Esophagus squamous epithelium (tissue), 5 donors: ENCODE results near the gene NMU. TPM values are rescaled to one million over a fixed set of nuclear protein-coding genes. Genes with fewer than 3 reads are reported as not detected.
A peak's percentile ranks its signal among the peaks of the same experiment; 100 is the strongest.

Source experiments
- DNase-seq: peaks from one replicate; lab custom pipeline; 2025; lab: John Stamatoyannopoulos, UW
- H3K27ac ChIP-seq, 4 donors: fragments of 200-600 bp; sonication (generic); one replicate each; pipeline ENCODE4 v1.5.1; 2016 to 2019; ENCODE audit warnings: mild to moderate bottlenecking in 1 of 4
- H3K27me3 ChIP-seq, 4 donors: fragments of 200-600 bp; sonication (generic); 1 replicate in 3 of 4; 2 replicates in 1 of 4; pipeline versions ENCODE4 v1.5.1 to v1.6.0; 2017 to 2021; ENCODE audit warnings: antibody characterized with exemption in 1 of 4
- H3K36me3 ChIP-seq, 3 donors: fragments of 200-600 bp; sonication (generic); one replicate each; pipeline ENCODE4 v1.5.1; 2016 to 2019
- H3K4me1 ChIP-seq, 3 donors: fragments of 200-600 bp; sonication (generic); one replicate each; pipeline ENCODE4 v1.5.1; 2017 to 2019
- H3K4me3 ChIP-seq, 4 donors: fragments of 200-600 bp; sonication (generic); 1 replicate in 3 of 4; 2 replicates in 1 of 4; pipeline ENCODE4 v1.5.1; 2016 to 2019; ENCODE audit warnings: mild to moderate bottlenecking in 2 of 4, moderate library complexity in 1 of 4
- H3K9me3 ChIP-seq, 3 donors: fragments of 200-600 bp; sonication (generic); one replicate each; pipeline ENCODE4 v1.5.1; 2016 to 2019
- POLR2A ChIP-seq, 4 donors: fragments of 450-650 bp; IDR thresholded peaks; one replicate each; pipeline ENCODE4 v1.6.1; 2017; ENCODE audit warnings: antibody characterized with exemption in 4 of 4, mild to moderate bottlenecking in 4 of 4, moderate library complexity in 3 of 4
- WGBS, 2 donors: methylation state at CpG; one replicate each; pipeline ENCODE4 v1.1.5; 2018; 5-methylcytosine and 5-hydroxymethylcytosine counted together
- intact Hi-C: fragments of 100-400 bp; cut with DNase I; formaldehyde crosslinking; loops from one replicate; pipeline ENCODE4 v1.15.0; 2022
- total RNA-seq, 4 donors: library from RNA; depleted of rRNA; stranded (reverse); fragments of >200 nt; gene quantifications; one replicate each; pipeline ENCODE4 v1.1.0, GENCODE V29; 2016
- TF ChIP-seq, protein P1 (sequence below), 6 experiments: fragments of 450-650 bp in 4 of 6; fragments of 200-600 bp in 2 of 6; sonication (generic) in 2 of 6; IDR thresholded peaks; one replicate each; pipeline ENCODE4 v1.5.1; 2016 to 2019; ENCODE audit warnings: antibody characterized with exemption in 6 of 6, mild to moderate bottlenecking in 4 of 6, moderate library complexity in 4 of 6
- donor health status: DM: yes; HTN: yes; CAD: no.

The NMU gene
- total RNA-seq, 4 donors from 2014 or later = 110 to 137 (median 116) TPM

DNA sequence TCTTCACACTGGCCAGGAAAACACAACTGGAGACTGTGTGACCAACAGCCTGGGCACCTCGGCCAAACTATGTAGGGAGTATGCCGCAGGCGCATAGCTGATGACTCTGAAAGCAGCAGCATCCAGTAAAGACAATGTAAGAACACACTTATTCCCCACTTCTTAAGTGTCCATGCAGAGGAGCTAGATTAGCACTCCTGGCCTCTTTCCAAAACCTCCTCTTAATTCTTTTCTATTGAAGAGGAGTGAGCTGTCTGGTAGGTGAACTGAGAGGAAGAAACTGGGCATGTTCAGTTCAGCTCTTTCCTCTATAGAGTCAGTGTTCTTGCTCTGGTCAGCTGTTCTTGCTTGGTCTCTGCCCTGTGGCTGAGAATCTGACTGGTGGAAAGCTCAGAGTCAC lies 21.1 kb downstream of the NMU start:
- TF ChIP-seq POLR2A (IDR thresholded peaks at IDR 0.05) = no peak
- TF ChIP-seq, protein P1, sequence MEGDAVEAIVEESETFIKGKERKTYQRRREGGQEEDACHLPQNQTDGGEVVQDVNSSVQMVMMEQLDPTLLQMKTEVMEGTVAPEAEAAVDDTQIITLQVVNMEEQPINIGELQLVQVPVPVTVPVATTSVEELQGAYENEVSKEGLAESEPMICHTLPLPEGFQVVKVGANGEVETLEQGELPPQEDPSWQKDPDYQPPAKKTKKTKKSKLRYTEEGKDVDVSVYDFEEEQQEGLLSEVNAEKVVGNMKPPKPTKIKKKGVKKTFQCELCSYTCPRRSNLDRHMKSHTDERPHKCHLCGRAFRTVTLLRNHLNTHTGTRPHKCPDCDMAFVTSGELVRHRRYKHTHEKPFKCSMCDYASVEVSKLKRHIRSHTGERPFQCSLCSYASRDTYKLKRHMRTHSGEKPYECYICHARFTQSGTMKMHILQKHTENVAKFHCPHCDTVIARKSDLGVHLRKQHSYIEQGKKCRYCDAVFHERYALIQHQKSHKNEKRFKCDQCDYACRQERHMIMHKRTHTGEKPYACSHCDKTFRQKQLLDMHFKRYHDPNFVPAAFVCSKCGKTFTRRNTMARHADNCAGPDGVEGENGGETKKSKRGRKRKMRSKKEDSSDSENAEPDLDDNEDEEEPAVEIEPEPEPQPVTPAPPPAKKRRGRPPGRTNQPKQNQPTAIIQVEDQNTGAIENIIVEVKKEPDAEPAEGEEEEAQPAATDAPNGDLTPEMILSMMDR (IDR thresholded peaks at IDR 0.05) = no peak
- no peak overlapping the region for H3K4me3 ChIP-seq
- intact Hi-C loops = no loop called here
- H3K27ac ChIP-seq = peak overlapping the region in 2 of 4 donors; percentile 1 to 6
- 97 to 100% methylated on average over 3 of the region's 3 CpGs for WGBS, 2 donors
- no peaks in the 10 kb centered on the region for H3K36me3 ChIP-seq
- no peaks in the 10 kb centered on the region for H3K27me3 ChIP-seq
- no peak for DNase-seq
- H3K9me3 ChIP-seq = no peaks in the 10 kb centered on the region
- H3K4me1 ChIP-seq = peaks cover 5 to 38% (median 6%) of the 10 kb centered on the region in 3 donors

DNA sequence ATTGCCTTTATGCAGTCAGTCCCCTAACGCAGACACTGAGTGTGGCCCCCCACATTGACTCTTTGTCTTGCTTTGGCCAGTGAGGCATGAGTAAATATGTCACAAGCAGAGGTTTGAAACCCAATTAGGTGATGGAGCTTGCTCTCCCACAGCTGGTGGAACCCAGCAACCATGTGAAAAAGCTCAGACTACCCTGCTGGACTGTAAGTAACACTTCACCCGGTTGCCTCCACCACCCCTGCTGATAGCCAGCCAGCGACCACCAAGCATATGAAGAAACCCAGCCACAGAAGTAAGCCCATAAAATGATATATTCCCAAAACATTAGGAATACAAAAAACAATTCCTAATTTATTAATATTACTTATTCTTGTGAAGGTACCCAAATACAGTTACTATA lies 22.5 kb downstream of the NMU start:
- TF ChIP-seq, protein P1 (IDR thresholded peaks at IDR 0.05) = no peak
- no peak for TF ChIP-seq POLR2A (IDR thresholded peaks at IDR 0.05)
- WGBS, 2 donors = 86 to 97% methylated on average over 3 of the region's 3 CpGs
- intact Hi-C loops = no loop called here
- H3K27me3 ChIP-seq = no peaks in the 10 kb centered on the region
- no peak for DNase-seq
- H3K27ac ChIP-seq = no peak overlapping the region
- H3K36me3 ChIP-seq = no peaks in the 10 kb centered on the region
- peaks cover 12 to 48% (median 14%) of the 10 kb centered on the region in 3 donors for H3K4me1 ChIP-seq
- H3K9me3 ChIP-seq = no peaks in the 10 kb centered on the region
- H3K4me3 ChIP-seq = no peak overlapping the region

DNA sequence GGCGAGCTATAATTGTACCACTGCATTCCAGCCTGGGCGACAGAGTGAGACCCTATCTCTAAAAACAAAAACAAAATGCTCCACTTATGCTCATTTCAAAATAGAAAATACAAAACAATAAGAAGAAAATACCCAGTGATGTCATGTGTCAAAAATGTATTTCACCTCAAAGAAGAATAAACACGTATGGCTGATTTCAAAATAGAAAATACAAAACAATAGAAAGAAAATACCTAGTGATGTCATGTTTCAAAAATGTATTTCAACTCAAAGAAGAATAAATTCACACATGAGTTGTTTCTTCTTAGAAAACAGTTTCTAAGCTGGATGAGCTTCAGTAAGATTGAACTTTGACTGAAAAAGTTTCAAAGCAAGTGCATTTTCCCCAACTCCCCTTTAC lies 23.8 kb downstream of the NMU start:
- H3K9me3 ChIP-seq = no peaks in the 10 kb centered on the region
- 74 to 78% methylated on average over 3 of the region's 3 CpGs for WGBS, 2 donors
- no peak for TF ChIP-seq POLR2A (IDR thresholded peaks at IDR 0.05)
- TF ChIP-seq, protein P1 (IDR thresholded peaks at IDR 0.05) = no peak
- no peak overlapping the region for H3K4me3 ChIP-seq
- peaks cover 15 to 61% (median 15%) of the 10 kb centered on the region in 3 donors for H3K4me1 ChIP-seq
- H3K36me3 ChIP-seq = no peaks in the 10 kb centered on the region
- H3K27me3 ChIP-seq = no peaks in the 10 kb centered on the region
- intact Hi-C loops = no loop called here
- no peak for DNase-seq
- H3K27ac ChIP-seq = peak overlapping the region; percentile 59 to 86 (median 85)

DNA sequence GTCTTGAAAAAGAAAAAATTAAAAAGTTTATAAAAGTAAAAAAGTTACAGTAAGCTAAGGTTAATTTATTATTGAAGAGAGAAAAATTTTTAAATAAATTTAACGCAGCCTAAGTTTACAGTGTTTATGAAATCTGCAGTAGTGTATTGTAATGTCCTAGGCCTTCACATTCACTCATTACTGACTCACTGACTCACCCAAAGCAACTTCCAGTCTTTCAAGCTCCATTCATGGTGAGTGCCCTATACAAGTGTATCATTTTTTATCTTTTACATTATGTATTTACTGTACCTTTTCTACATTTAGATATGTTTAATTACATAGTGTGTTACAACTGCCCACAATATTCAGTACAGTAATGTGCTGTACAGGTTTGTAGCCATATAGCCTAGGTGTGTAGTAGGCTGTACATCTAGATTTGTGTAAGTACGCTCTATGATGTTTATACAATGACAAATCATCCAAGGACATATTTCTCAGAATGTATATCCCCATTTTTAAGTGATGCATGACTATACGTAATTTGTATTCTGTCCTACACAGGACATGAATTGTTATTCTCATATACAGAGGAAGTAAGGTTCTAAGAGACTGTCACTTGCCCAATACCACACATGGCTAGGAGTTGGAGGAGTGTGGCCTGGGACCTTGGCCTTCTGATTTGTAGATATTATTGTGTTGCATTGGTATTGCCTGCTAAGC lies 24.6 kb downstream of the NMU start:
- WGBS, 2 donors = 60 to 73% methylated on average over 3 of the region's 3 CpGs
- Histone ChIP-seq H3K4me1 (peaks cover 15 to 66% (median 15%) of the 10 kb centered on the region in 3 donors), H3K27ac (peak overlapping the region; percentile 59 to 86 (median 85)), H3K4me3 (no peak overlapping the region), H3K27me3 (no peaks in the 10 kb centered on the region), H3K36me3 (no peaks in the 10 kb centered on the region), H3K9me3 (no peaks in the 10 kb centered on the region)
- DNase-seq = no peak
- TF ChIP-seq, protein P1 (IDR thresholded peaks at IDR 0.05) = no peak
- TF ChIP-seq POLR2A (IDR thresholded peaks at IDR 0.05) = no peak
- intact Hi-C loops = no loop called here

DNA sequence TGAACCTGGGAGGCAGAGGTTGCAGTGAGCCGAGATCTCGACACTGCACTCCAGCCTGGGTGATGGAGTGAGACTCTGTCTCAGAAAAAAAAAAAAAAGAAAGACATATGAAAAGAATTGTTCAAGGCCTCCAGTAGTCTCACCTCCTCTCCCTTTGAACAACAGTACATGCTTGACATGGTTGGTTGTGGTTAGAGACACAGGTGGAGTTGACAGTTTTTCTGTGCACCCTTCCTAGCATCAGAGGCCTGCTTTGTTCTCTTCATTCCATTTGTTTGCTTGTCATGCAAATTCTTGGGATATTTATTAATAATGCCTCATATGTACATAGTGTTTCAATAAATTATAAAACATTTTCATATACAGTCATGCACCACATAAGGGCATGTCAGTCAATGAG lies 25.7 kb downstream of the NMU start:
- no peak for DNase-seq
- WGBS, 2 donors = 38 to 57% methylated on average over 2 of the region's 2 CpGs
- Histone ChIP-seq H3K36me3 (no peaks in the 10 kb centered on the region), H3K4me3 (no peak overlapping the region), H3K9me3 (no peaks in the 10 kb centered on the region), H3K27ac (peak overlapping the region; percentile 78 to 86 (median 85)), H3K27me3 (no peaks in the 10 kb centered on the region), H3K4me1 (peaks cover 15 to 65% (median 15%) of the 10 kb centered on the region in 3 donors)
- no peak for TF ChIP-seq POLR2A (IDR thresholded peaks at IDR 0.05)
- TF ChIP-seq, protein P1 (IDR thresholded peaks at IDR 0.05) = no peak
- intact Hi-C loops = no loop called here
